NCI-H1436 (cell line): ENCODE data around the gene RNU7-1.

ENCODE experiments used
- DNase-seq: peaks from one replicate; lab custom pipeline; 2025; lab: John Stamatoyannopoulos, UW

Gene RNU7-1

DNA sequence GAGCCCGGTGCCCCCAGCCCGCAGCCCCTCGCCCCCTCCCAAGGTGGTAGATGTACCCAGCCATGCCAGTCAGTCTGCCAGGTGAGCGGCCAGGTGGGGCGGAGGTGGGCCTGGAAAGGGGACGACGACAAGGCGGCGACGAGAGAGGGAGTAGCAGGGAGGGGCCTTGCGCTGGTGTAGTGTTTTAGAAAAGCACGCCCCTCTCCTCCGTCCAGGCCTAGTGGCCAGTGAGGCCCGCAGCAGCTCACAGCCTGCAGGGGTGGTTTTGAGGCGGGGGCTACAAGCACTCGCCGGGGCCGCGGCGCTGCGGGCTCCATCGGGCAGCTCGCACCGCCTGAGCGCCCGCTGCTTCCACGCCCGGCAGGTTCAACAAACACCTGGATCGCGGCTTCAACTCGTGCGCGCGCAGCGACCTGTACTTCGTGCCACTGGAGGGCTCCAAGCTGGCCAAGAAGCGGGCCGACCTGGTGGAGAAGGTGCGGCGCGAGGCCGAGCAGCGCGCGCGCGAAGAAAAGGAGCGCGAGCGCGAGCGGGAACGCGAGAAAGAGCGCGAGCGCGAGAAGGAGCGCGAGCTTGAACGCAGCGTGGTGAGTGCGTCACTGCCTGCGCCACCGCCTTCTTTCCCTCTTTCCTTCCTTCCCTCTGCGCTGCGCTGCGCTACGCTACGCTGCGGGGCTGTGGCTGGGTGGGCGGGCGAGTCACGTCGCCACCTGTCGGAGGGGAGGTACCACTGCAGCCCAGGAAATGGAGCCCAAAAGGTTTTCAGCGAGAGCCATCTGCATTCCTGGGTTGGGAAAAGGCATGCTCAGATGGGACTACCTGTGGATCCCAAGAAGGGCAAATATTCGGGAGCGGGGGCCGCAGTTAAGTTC, 5.9 kb upstream of the RNU7-1 start:
- peak; percentile 96 for DNase-seq

DNA sequence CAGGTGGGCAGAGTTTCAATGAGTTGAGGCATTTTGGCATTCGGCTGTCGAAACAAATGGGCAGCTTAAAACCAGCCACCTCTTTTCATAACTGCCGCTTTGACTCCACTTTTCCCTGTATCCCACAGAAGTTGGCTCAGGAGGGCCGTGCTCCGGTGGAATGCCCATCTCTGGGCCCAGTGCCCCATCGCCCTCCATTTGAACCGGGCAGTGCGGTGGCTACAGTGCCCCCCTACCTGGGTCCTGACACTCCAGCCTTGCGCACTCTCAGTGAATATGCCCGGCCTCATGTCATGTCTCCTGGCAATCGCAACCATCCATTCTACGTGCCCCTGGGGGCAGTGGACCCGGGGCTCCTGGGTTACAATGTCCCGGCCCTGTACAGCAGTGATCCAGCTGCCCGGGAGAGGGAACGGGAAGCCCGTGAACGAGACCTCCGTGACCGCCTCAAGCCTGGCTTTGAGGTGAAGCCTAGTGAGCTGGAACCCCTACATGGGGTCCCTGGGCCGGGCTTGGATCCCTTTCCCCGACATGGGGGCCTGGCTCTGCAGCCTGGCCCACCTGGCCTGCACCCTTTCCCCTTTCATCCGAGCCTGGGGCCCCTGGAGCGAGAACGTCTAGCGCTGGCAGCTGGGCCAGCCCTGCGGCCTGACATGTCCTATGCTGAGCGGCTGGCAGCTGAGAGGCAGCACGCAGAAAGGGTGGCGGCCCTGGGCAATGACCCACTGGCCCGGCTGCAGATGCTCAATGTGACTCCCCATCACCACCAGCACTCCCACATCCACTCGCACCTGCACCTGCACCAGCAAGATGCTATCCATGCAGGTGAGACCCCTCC, 5.0 kb upstream of the RNU7-1 start:
- no peak for DNase-seq

DNA sequence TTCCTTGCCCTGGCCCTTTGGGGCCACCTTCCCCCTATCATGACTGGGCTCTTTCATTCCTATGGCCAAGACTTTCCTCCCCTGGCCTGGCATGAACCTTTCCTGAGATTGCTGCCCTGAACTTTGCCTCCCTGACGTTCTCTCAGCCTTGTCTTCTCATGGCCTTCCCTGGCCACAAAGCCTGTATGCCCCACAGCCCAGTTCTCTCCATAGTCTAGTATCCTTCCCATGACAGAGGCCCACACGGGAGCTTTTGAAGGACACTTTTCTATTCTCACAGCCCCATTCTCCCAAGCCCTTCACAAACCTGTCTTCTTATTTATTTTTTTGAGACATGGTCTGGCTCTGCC, 4.5 kb upstream of the RNU7-1 start:
- no peak for DNase-seq

DNA sequence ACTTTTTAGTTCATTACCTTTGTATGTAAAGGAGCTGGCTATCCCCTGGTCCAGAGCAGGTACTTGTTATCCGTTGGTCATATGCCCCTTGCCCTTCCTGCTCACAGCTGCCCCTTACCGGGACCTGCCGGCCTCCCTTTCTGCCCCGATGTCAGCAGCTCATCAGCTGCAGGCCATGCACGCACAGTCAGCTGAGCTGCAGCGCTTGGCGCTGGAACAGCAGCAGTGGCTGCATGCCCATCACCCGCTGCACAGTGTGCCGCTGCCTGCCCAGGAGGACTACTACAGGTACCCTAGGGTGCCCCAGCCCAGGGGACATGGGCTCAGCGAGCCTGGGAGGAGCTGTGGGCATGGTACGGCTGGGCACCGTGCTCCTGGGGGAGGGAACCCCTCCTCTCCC, 2.3 kb upstream of the RNU7-1 start:
- no peak for DNase-seq

DNA sequence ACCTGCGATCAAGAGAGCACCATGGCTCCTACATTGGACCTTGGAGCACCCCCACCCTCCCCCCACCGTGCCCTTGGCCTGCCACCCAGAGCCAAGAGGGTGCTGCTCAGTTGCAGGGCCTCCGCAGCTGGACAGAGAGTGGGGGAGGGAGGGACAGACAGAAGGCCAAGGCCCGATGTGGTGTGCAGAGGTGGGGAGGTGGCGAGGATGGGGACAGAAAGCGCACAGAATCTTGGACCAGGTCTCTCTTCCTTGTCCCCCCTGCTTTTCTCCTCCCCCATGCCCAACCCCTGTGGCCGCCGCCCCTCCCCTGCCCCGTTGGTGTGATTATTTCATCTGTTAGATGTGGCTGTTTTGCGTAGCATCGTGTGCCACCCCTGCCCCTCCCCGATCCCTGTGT, 1.8 kb upstream of the RNU7-1 start:
- DNase-seq = no peak

DNA sequence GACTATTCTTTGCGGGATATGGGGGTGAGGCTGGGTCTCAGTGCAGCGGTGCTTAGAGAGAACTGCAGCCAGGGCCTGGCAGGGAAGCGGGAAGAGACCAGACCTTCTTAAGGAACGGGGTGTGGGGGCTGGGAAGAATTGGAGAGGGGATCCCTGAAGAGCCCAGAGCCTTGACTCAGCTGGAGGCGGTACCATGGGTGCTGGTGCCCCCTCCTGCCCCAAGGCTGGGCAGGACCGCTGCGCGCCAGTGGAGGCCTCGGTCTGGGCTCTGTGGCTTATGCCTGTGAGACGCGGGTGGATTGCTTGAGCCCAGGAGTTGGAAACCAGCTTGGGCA, 1.3 kb upstream of the RNU7-1 start:
- DNase-seq = no peak

DNA sequence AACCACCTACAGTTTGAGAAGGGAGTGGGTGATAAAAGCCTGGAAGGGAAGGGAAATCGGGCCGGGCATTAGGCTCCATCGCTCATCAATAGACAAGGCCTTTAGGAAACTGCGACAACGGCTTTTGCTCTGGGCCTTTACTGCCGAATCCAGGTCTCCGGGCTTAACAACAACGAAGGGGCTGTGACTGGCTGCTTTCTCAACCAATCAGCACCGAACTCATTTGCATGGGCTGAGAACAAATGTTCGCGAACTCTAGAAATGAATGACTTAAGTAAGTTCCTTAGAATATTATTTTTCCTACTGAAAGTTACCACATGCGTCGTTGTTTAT, 261 bp upstream of the RNU7-1 start:
- peak; percentile 88 for DNase-seq

DNA sequence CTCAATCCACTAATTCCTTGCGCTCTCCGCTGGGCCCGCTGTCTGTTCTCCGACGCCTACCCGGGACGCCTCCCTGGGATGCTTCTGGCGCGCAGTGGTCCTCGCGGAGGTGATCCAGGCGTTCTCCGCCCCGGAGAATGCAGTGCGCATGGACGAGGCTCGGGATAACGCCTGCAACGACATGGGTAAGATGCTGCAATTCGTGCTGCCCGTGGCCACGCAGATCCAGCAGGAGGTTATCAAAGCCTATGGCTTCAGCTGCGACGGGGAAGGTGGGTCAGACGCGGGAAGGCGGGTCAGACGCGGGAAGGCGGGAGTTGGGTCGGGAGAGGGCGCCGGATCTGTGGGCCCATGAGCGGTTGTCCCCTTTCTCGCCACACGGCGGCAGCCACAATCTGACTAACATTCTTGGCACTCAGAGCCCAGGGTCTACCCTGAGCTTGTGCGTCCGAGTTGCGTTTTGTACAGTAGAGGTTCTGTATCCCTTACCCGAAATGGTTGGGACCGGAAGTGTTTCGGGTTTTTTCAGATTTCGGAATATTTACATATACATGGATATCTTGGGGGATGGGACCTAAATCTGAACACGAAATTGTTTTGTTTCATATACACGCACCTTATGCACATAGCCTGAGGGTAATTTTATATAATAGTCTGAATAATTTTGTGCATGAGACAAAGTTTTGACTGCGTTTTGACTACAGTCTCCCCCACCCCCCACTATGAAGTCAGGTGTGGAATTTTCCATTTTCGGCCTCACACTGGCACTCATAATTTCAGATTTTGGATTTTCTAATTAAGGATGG, 968 bp downstream of the RNU7-1 start:
- peak; percentile 91 for DNase-seq

DNA sequence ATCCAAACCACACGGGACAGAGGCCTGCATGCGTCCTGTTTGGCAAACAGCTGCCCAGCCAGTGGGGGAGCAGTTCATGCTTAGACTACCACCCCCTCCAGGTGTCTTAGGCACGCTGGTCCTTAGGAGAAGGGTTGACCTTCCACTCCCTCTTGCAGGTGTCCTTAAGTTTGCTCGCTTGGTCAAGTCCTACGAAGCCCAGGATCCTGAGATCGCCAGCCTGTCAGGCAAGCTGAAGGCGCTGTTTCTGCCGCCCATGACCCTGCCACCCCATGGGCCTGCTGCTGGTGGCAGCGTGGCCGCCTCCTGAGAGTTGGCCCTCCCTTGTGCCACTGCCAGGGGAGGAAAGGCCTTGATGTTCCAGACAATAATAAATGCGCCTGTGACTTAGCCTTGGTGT, 2.0 kb downstream of the RNU7-1 start:
- no peak for DNase-seq

DNA sequence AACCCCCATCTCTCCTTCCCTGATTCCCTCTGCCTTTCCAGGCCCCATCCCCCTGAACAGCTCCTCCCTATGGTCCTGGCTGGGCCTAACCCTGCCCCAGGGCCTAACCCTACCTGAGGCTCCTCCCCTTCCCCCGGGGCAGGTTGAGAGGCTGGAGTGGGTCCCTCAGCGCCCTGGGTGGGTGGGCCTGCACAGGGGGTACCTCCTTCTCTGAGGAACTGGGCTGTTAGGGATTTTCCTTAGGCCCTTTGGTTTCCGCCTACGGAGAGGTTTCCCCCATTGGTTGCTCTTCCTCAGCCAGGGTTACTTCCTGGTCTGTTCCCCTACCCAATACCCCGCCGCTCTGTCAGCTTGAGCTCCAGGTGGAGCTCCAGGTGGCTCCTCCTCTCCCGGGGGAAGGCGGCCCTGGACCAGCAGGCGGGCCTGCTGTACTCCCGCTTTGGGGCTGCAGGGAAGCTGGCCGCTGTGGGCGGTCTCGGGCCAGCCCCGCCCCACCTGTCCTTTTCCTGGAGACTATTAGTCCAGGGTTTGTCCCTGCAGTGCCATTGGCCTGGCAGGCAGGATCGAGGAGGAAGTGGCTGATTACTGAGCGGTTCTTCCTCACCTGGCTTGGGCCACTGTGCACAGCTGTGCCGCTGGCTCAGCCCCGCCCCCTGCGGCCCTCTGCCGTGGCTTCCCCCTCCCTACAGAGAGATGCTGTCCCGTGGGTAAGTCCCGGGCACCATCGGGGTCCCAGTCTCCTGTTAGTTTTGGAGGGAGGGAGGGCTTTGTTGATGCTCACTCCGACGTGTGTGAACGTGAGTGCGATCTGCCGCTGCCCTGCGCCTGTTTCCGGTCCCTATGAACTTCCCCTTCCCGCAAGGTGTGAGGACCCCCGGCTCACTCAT, 2.7 kb downstream of the RNU7-1 start:
- peak; percentile 85 for DNase-seq

DNA sequence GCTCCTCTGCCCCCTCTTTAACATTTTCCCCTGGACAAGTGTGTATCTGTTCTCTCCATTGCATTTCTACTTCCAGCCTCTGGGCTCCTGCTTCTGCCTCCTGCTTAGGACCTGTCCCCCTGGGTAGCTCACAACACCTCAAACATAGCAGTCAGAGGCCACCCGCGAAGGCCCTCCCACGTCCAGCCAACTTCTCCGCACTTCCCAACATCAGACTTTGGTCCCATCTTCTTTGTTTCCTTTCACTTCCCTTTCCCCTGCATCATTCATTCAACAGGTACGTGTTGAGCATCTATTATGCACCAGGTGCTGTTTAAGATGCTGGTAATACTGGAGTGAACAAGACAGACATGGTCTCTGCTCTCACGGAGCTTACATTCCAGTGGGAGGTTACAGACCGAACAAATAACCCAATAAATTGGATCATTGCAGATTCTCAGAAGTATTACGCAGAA, 3.3 kb downstream of the RNU7-1 start:
- DNase-seq = no peak

DNA sequence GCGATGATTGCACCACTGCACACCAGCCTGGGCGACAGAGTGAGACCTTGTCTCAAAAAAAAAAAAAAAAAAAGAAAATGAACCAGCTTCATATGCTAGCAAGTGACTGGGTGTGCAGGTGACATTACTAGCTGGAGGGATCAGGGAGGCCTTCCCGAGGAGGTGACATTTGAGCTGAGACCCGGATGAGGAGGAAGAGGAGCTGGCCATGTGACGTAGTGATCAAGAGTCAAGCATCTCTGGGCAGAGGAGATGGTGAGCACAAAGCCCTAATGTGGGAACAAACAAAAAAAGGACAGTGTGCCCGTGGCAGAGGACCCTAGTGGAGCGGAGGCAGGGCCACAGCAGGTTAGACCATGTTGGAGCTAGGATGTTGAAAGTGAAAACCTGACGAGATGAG, 4.0 kb downstream of the RNU7-1 start:
- DNase-seq = no peak

DNA sequence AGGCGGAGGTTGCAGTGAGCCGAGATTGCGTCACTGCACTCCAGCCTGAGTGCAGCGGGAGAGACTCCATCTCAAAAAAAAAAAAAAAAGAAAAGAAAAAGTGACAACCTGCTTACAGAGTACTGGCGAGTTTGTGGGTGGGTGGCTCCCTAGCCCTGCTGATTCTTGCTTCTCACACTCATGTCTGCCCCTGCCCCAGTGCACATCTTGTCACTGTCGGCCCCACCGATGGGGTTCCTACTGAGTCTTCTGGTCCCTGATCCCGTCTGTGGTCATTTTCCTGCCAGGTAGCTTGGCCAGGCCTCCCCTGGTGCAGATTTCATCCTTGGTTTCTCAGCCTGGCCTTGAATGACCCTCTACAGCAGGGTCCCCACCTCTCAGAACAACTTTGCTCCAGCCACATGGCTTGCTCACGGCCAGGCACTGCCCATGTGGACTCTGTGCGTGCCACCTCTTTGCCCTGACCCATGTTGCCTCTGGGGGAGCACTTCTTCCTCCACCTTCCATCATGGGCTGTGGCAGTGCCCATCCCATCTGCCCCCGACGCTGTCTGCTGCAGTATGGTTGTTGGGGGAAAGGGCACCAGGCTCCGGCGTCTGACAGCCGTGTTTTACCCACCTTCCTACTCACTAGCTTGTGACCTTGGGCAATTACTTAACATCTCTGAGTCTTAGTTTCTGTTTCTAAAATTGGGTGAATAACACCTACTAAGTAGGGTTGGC, 5.4 kb downstream of the RNU7-1 start:
- no peak for DNase-seq

DNA sequence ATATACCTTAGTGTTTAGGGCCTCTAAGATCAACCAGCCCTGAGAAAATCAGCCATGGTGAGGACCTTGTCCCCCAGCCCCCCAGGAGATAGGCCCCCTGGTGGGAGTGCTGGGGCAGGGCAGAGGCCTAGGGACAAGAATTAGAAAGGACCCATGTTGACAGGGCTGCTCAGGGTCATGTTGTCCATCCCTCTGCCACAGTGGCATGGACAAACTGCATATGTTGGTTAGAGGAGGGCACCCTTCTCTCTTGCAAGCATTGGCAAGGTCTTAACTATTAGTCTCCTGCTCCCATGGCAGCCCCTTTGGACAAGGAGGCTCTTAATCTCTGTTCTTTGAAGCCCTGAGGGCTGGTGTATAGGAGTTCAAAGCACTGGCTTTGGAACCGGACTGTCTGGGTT, 6.8 kb downstream of the RNU7-1 start:
- DNase-seq = no peak

DNA sequence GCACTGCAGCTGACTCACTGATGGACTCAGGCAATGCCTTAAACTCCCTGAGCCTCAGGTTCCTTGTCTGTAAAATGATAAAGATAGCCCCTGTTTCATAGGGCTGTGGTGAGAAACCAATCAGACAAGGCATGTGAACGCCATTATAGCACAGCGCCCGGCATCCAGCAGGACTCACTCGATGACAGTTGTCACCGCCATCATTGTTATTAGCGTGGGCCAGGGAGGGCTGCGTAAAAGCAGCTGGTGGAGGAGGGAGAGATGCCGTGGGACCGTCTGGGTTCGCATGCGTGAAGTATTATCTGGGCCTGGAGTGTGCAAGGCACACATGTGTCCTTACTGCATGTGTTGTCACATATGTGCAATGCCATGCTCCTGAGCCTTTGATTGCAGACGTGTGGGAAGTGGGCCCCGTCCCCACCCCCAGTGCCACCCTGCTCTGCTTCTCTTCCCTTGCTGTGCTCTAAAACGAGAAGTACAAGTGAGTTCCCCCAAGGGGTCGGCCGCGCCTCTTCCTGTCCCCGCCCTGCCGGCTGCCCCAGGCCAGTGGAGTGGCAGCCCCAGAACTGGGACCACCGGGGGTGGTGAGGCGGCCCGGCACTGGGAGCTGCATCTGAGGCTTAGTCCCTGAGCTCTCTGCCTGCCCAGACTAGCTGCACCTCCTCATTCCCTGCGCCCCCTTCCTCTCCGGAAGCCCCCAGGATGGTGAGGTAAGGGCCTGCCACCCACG, 7.4 kb downstream of the RNU7-1 start, which contains the start of gene PTPN6:
PTPN6 (plus strand) TSS at position 546 of the 730 bp plus-strand sequence; CDS start at position 703, 157 bp downstream.
- no peak for DNase-seq

DNA sequence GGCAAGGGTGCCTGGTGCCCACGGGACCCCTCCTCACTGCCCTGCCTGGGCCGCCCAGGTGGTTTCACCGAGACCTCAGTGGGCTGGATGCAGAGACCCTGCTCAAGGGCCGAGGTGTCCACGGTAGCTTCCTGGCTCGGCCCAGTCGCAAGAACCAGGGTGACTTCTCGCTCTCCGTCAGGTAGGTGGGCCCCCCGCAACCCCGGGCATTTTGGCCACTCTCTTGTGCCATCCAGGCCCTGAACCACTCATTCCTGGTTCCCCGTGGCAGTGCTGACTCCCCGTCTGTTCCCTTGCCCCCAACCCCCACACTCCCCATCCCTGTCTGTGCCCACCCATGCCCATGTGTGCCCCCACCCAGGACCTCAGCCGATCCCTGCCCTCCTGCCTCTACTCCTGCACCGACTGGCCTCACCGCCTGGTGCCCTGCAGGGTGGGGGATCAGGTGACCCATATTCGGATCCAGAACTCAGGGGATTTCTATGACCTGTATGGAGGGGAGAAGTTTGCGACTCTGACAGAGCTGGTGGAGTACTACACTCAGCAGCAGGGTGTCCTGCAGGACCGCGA, 8.0 kb downstream of the RNU7-1 start:
- no peak for DNase-seq

DNA sequence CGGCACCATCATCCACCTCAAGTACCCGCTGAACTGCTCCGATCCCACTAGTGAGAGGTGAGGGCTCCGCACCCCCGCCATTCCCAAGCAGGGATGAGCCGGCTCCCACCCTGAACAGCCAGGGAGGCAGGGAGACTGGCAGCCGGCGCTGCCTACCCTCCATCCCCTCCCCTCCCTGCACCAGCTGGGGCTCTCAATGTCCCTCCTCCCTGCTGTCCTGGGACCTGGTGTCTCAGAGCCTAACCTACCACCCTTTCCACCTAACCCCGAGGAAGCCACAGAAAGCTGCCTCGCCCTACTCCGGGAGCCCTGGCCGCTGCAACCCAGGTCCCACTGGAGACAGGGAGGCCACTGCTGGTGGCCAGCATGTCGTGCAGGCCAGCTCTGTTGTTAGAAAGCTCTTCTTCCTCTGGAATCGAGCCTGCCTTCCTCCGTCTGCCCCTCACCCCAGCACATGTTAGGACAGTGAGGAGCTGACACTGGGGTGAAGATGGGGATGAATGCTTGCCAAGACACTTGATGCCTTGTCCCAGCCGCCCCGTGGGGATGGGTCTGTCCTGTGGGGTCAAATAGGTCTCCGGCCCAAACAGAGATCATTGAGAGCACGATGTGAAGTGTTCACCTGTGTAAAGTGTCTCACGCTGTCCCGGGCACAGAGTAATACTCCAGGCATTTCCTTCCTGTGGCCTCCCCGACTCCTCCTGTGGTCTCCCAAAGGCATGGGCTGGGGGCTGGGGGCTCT, 8.7 kb downstream of the RNU7-1 start:
- no peak for DNase-seq

DNA sequence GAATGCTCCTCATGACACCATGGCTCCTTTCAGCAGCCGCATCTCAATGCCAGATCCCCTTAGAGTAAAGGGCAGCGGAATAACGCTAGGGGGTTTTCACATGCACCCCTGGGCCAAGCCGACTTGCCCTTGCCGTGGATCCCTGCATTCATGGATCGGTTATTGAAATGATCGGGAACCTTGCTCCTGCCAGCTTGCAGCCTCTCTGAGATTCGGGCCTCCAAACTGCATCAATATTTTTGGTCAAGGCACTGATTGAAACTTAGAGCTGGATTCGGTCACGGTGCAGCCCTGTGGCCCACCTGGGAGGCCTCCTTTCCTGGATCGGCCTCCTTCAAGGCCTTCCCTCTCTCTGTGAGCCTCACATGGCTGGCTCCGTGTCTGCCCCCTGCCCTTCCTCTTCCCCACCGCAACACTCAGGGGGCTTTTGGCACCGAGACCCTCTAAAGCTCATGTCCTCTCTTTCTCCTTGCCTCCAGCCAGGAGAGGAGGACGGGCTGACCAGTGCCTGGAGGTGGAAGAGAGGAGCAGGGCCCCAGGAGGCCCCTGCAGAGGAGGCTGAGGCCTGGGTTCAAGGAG, 9.3 kb downstream of the RNU7-1 start:
- no peak for DNase-seq
